OCI-M2 (cell line): ENCODE results near the gene RNF186.
"Not testable (repeated sequence)": the region's sequence is repeated elsewhere in the genome, so short reads cannot be mapped to it uniquely, and the experiment has no call there.

Experiments
- DNase-seq: peaks from one replicate; lab custom pipeline; 2025; ENCODE audit not compliant: unreplicated experiment; lab: John Stamatoyannopoulos, UW

Gene RNF186

GRCh38 chr1:19825298-19825697 is 10.2 kb upstream of the RNF186 start:
- no peak for DNase-seq

- DNase-seq = no peak
Measured at GRCh38 chr1:19824541-19824940, 9.5 kb upstream of the RNF186 start.

- no peak for DNase-seq
Measured at GRCh38 chr1:19824036-19824435, 9.0 kb upstream of the RNF186 start.

GRCh38 chr1:19819701-19820100 is 4.6 kb upstream of the RNF186 start:
- DNase-seq = no peak

- DNase-seq = no peak
Measured at GRCh38 chr1:19818324-19818723, 3.2 kb upstream of the RNF186 start.

- DNase-seq = no peak
Measured at GRCh38 chr1:19817160-19817559, 2.1 kb upstream of the RNF186 start.

GRCh38 chr1:19816737-19817086 is 1.6 kb upstream of the RNF186 start:
- DNase-seq = not testable (repeated sequence)

GRCh38 chr1:19815801-19816736 is 986 bp upstream of the RNF186 start:
- no peak for DNase-seq

- no peak for DNase-seq
Measured at GRCh38 chr1:19814244-19814661, 830 bp downstream of the RNF186 start.

GRCh38 chr1:19813643-19813960 is 1.5 kb downstream of the RNF186 start:
- DNase-seq = no peak

- no peak for DNase-seq
Measured at GRCh38 chr1:19812875-19813642, 2.0 kb downstream of the RNF186 start.

- DNase-seq = no peak
Measured at GRCh38 chr1:19811206-19811851, 3.8 kb downstream of the RNF186 start.

- no peak for DNase-seq
Measured at GRCh38 chr1:19809044-19809750, 5.9 kb downstream of the RNF186 start.

- DNase-seq = no peak
Measured at GRCh38 chr1:19808351-19808750, 6.7 kb downstream of the RNF186 start.

- no peak for DNase-seq
Measured at GRCh38 chr1:19804831-19805251, 10.2 kb downstream of the RNF186 start.

GRCh38 chr1:19802269-19802668 is 12.8 kb downstream of the RNF186 start:
- DNase-seq = no peak

- DNase-seq = no peak
Measured at GRCh38 chr1:19800076-19800804, 14.8 kb downstream of the RNF186 start.

GRCh38 chr1:19799230-19800075 is 15.6 kb downstream of the RNF186 start, which contains the start of gene TMCO4:
Gene TMCO4 (minus strand): TSS chr1:19799916. CDS start chr1:19780758, 19,158 bp downstream.
- no peak for DNase-seq

GRCh38 chr1:19798486-19799229 is 16.4 kb downstream of the RNF186 start:
- no peak for DNase-seq
